ENCODE results near the gene CLIC5.

Gene CLIC5

GRCh38 chr6:46015119-46015968 is at the start of gene CLIC5:
TSS of gene CLIC5 (minus strand) at chr6:46015860. CDS start at chr6:46015542, 318 bp downstream.
- no peak for DNase-seq
- TF ChIP-seq POLR2A (IDR thresholded peaks at IDR 0.05; ENCODE audit: low read length) = no peak
- no peak for TF ChIP-seq GATA1 (IDR thresholded peaks at IDR 0.05; ENCODE audit: low read depth, low read length)

GRCh38 chr6:46062991-46063390 is 47.3 kb upstream of the CLIC5 start:
- TF ChIP-seq GATA1 (IDR thresholded peaks at IDR 0.05; ENCODE audit: low read depth, low read length) (no peak), POLR2A (IDR thresholded peaks at IDR 0.05; ENCODE audit: low read length) (no peak)
- DNase-seq = no peak

- no peak for DNase-seq
- TF ChIP-seq GATA1 (IDR thresholded peaks at IDR 0.05; ENCODE audit: low read depth, low read length) = no peak
- TF ChIP-seq POLR2A (IDR thresholded peaks at IDR 0.05; ENCODE audit: low read length) = no peak
Measured at GRCh38 chr6:46062312-46062711, 46.7 kb upstream of the CLIC5 start.

- no peak for TF ChIP-seq GATA1 (IDR thresholded peaks at IDR 0.05; ENCODE audit: low read depth, low read length)
- TF ChIP-seq POLR2A (IDR thresholded peaks at IDR 0.05; ENCODE audit: low read length) = no peak
- no peak for DNase-seq
Measured at GRCh38 chr6:46061497-46061896, 45.8 kb upstream of the CLIC5 start.

- DNase-seq = no peak
- TF ChIP-seq GATA1 (IDR thresholded peaks at IDR 0.05; ENCODE audit: low read depth, low read length) = no peak
- TF ChIP-seq POLR2A (IDR thresholded peaks at IDR 0.05; ENCODE audit: low read length) = no peak
Measured at GRCh38 chr6:46059608-46060007, 43.9 kb upstream of the CLIC5 start.

DNA sequence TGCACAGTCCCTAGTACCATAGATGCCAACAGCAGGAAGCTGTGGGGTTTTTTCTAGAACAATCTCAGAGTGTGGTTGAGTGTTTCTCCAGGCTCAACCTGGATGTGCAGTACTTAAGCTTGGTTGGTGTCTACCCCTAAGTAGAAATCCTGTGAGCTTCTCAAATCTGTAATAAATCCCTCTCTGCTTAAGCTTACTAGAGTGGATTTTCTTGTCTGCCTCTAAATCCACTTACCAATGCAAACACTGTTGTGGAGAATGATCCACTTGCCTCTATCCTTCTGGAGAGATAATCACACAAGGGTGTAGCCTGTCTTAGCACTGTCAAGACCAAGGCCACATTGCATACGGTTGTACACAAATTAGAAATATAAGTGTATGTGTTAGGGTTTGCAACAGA is 43.3 kb upstream of the CLIC5 start:
- no peak for DNase-seq
- no peak for TF ChIP-seq GATA1 (IDR thresholded peaks at IDR 0.05; ENCODE audit: low read depth, low read length)
- TF ChIP-seq POLR2A (IDR thresholded peaks at IDR 0.05; ENCODE audit: low read length) = no peak

DNA sequence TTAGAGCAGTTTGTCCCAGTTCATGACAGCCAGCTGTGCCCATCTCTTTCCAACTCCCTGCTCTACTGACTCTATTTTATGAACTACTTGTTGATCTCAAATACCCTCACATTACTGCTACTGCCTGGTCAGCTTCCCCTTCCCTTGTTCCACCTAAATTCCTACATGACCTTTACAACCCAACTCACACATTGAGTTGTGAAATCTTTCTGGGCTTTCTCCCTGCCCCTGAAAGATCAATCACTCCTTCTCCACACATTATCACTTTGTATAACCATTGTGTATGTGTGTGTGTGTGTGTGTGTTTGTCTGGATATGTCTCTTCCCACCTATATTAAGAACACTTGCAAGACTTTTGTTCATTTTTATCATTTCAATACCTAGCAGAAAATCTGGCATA is 42.1 kb upstream of the CLIC5 start:
- TF ChIP-seq POLR2A (IDR thresholded peaks at IDR 0.05; ENCODE audit: low read length) (no peak), GATA1 (IDR thresholded peaks at IDR 0.05; ENCODE audit: low read depth, low read length) (no peak)
- no peak for DNase-seq

DNA sequence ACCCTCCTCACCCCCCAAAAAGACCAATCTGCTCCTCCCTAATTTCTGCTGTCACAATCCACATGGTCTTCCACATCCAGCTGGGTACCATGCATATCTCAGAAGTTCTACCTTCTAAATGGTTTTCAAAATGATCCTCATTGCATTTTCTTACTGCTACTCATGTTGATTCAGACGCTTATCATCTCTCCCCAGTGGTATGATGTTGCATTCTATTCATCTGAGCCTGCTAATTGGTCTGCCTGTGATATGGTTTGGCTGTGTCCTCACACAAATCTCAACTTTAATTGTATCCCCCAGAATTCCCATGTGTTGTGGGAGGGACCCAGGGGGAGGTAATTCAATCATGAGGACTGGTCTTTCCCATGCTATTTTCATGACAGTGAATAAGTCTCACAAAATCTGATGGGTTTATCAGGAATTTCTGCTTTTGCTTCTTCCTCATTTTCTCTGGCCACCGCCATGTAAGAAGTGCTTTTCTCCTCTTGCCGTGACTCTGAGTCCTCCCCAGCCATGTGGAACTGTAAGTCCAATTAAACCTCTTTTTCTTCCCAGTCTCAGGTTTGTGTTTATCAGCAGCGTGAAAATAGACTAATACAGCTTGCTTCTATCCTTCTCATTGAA is 41.4 kb upstream of the CLIC5 start:
- TF ChIP-seq POLR2A (IDR thresholded peaks at IDR 0.05; ENCODE audit: low read length) (no peak), GATA1 (IDR thresholded peaks at IDR 0.05; ENCODE audit: low read depth, low read length) (no peak)
- DNase-seq = no peak

- no peak for DNase-seq
- no peak for TF ChIP-seq GATA1 (IDR thresholded peaks at IDR 0.05; ENCODE audit: low read depth, low read length)
- TF ChIP-seq POLR2A (IDR thresholded peaks at IDR 0.05; ENCODE audit: low read length) = no peak
Measured at GRCh38 chr6:46054516-46054915, 38.9 kb upstream of the CLIC5 start.

DNA sequence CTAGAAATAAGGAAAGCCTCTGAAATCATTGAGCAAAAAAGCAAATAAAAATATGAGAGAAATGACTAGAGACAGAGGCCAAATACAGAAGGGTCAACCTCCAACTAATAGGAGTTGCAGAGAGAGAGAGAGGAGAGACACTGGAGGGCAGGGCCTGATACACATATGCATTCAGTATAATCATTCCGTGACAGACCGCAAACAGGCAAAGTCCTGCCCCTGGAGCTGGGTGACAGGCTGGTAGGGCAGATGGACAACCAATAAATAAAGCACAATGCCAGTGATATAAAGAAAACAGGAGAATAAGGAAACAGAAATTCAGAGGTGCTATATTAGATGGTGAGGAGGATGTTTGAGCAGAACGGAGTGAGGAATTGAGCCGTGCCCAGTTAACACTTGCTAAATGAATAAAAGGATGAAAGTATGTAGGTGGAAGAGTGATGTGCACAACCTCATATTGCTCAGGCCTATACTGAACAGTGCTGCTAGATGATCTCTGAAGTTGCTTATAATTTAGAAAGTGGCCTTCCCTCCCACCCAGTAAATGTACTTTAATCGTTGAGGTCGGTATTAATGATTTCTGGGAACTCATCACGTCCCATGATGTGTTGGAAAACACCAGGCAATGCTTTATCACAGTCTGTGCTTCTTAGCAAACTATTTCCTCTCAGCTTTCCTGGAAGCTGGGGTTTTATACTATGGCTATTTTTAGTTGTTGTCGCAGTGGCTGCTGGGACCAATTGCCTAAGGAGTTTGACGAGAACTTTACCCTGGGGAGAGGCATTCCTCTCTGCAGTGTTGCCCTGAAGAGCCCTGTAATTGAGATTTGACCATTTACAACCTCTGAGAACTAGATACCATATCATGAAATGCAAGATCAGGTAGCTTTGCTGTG is 37.6 kb upstream of the CLIC5 start:
- no peak for DNase-seq
- TF ChIP-seq POLR2A (IDR thresholded peaks at IDR 0.05; ENCODE audit: low read length) (no peak), GATA1 (IDR thresholded peaks at IDR 0.05; ENCODE audit: low read depth, low read length) (no peak)

- DNase-seq = no peak
- TF ChIP-seq GATA1 (IDR thresholded peaks at IDR 0.05; ENCODE audit: low read depth, low read length) (no peak), POLR2A (IDR thresholded peaks at IDR 0.05; ENCODE audit: low read length) (no peak)
Measured at GRCh38 chr6:46052479-46052878, 36.8 kb upstream of the CLIC5 start.

DNA sequence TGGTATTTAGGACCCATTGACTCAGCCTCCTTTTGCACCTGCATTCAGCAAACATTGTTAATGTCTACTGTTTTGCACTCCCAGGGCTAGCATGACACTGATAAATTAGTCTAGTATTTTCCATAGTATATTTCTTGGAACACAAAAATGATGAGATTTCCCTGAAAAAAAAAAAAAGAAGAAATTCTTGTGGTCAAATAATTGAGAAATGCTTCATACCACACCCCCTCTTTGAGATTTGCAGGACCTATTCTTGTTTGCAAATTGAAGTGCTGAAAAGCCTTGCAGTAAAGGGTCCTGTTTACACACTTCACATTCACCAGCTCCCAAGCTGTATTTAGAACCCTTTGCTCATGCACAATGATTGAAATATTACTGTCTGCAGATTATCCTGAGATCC is 36.3 kb upstream of the CLIC5 start:
- TF ChIP-seq POLR2A (IDR thresholded peaks at IDR 0.05; ENCODE audit: low read length) (no peak), GATA1 (IDR thresholded peaks at IDR 0.05; ENCODE audit: low read depth, low read length) (no peak)
- DNase-seq = no peak

- no peak for DNase-seq
Measured at GRCh38 chr6:46050845-46051405, 35.3 kb upstream of the CLIC5 start.

More at GRCh38 chr6:46050845-46051405, 35.3 kb upstream of the CLIC5 start:
- no peak for TF ChIP-seq POLR2A (IDR thresholded peaks at IDR 0.05; ENCODE audit: low read length)
- TF ChIP-seq GATA1 (IDR thresholded peaks at IDR 0.05; ENCODE audit: low read depth, low read length) = no peak
